ENCODE results near the gene RNF130. TPM values are rescaled to one million over a fixed set of nuclear protein-coding genes. Genes with fewer than 3 reads are reported as not detected.

The RNF130 gene
- 100 to 1,000 TPM; 150 to 170 (median 167) TPM for total RNA-seq

- ATAC-seq (ENCODE audit: low FRiP score) (peak; percentile 93), DNase-seq (ENCODE audit: low spot score) (peak; percentile 67)
- no peak for TF ChIP-seq CTCF (IDR thresholded peaks at IDR 0.05)
These were observed at the start of gene RNF130 for GRCh38 chr5:180071531-180072255. Gene RNF130 (minus strand): TSS chr5:180071759. CDS start chr5:180071702, 57 bp downstream.

GRCh38 chr5:180120237-180121101 lies 48.9 kb upstream of the RNF130 start:
- no peak for ATAC-seq (ENCODE audit: low FRiP score)
- DNase-seq (ENCODE audit: low spot score) = no peak
- TF ChIP-seq CTCF (IDR thresholded peaks at IDR 0.05) = no peak

GRCh38 chr5:180119903-180120236 lies 48.3 kb upstream of the RNF130 start:
- ATAC-seq (ENCODE audit: low FRiP score) (no peak), DNase-seq (ENCODE audit: low spot score) (no peak)
- TF ChIP-seq CTCF (IDR thresholded peaks at IDR 0.05) = no peak

- ATAC-seq (ENCODE audit: low FRiP score) (no peak), DNase-seq (ENCODE audit: low spot score) (no peak)
- no peak for TF ChIP-seq CTCF (IDR thresholded peaks at IDR 0.05)
These were observed 47.7 kb upstream of the RNF130 start for GRCh38 chr5:180119031-180119902.

- no peak for TF ChIP-seq CTCF (IDR thresholded peaks at IDR 0.05)
- DNase-seq (ENCODE audit: low spot score) (no peak), ATAC-seq (ENCODE audit: low FRiP score) (no peak)
These were observed 46.8 kb upstream of the RNF130 start for GRCh38 chr5:180118391-180118791.

GRCh38 chr5:180117000-180117725 lies 45.6 kb upstream of the RNF130 start:
- DNase-seq (ENCODE audit: low spot score) (no peak), ATAC-seq (ENCODE audit: low FRiP score) (no peak)
- no peak for TF ChIP-seq CTCF (IDR thresholded peaks at IDR 0.05)
